Suprapubic skin (tissue), 4 donors: Measurements from ENCODE around the gene LRMDA. TPM values are rescaled to one million over a fixed set of nuclear protein-coding genes. Genes with fewer than 3 reads are reported as not detected.

ENCODE experiments used
- DNase-seq, 2 donors: peaks; one replicate each; pipeline ENCODE4 v3.0.0-alpha.2; 2019; ENCODE audit warnings: low spot score in 2 of 2
- H3K27ac ChIP-seq: fragments of 200-600 bp; sonication (generic); one replicate; pipeline ENCODE4 v1.5.1; 2019
- H3K27me3 ChIP-seq: fragments of 200-600 bp; sonication (generic); one replicate; pipeline ENCODE4 v1.5.1; 2019
- H3K36me3 ChIP-seq: fragments of 200-600 bp; sonication (generic); one replicate; pipeline ENCODE4 v1.5.1; 2019
- H3K4me1 ChIP-seq: fragments of 200-600 bp; sonication (generic); one replicate; pipeline ENCODE4 v1.5.1; 2019
- H3K4me3 ChIP-seq: fragments of 200-600 bp; sonication (generic); one replicate; pipeline ENCODE4 v1.5.1; 2019; ENCODE audit warnings: mild to moderate bottlenecking
- H3K9me3 ChIP-seq: fragments of 200-600 bp; sonication (generic); one replicate; pipeline ENCODE4 v1.5.1; 2019
- EP300 ChIP-seq: sonication (generic); formaldehyde crosslinking; IDR thresholded peaks from one replicate; pipeline ENCODE4 v1.6.1; 2017; ENCODE audit warnings: antibody characterized with exemption
- POLR2A ChIP-seq, 2 donors: fragments of 450-650 bp; IDR thresholded peaks; one replicate each; pipeline ENCODE4 v1.6.1; 2017; ENCODE audit warnings: antibody characterized with exemption in 2 of 2, mild to moderate bottlenecking in 2 of 2, moderate library complexity in 2 of 2
- POLR2AphosphoS5 ChIP-seq, 3 donors: sonication (generic); formaldehyde crosslinking; IDR thresholded peaks; one replicate each; pipeline ENCODE4 v1.6.1; 2017; ENCODE audit warnings: antibody characterized with exemption in 3 of 3
- WGBS: methylation state at CpG from one replicate; pipeline ENCODE4 v1.1.5; 2018; 5-methylcytosine and 5-hydroxymethylcytosine counted together
- total RNA-seq, 4 donors: library from RNA; depleted of rRNA; stranded (reverse); fragments of >200 nt; gene quantifications; one replicate each; pipeline ENCODE4 v1.1.0, GENCODE V29; 2016
- TF ChIP-seq, protein P1 (sequence below), 2 donors: fragments of 200-600 bp in 1 of 2; fragments of 450-650 bp in 1 of 2; sonication (generic) in 1 of 2; IDR thresholded peaks; one replicate each; pipeline ENCODE4 v1.5.1; 2016 to 2019; ENCODE audit warnings: antibody characterized with exemption in 2 of 2, mild to moderate bottlenecking in 1 of 2, moderate library complexity in 1 of 2

LRMDA gene
- total RNA-seq, 4 donors from 2014 or later, result 0.10 to 2.9 (median 1.9) TPM; not detected in 1

DNA sequence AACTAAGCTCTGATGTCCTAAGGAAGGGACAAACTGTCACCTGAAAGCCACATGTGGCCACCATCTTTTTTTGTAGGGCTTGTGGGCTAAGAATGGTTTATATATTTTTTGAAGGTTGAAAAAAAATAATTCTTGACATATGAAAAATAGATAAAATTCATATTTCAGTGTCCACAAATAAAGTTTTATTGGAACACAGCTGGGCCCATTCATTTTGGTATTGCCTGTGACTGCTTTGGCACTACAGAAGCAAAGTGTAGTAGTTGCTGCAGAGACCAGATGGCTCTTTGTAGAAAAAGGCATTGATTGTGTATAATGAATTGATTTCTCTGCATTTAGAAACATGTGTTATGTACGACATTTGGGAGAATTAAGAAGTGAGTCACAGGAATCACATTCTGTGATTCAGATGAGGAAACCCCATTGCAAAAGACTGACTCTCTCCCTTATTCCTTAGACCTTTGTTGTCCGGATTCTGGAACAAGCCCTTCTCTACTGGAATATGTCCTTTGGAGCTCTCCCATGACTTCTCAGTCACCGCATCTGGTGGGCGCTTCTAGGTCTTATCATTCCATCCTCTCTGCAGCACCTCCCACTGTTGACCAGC is 438.7 kb downstream of the LRMDA start:
- TF ChIP-seq, protein P1, sequence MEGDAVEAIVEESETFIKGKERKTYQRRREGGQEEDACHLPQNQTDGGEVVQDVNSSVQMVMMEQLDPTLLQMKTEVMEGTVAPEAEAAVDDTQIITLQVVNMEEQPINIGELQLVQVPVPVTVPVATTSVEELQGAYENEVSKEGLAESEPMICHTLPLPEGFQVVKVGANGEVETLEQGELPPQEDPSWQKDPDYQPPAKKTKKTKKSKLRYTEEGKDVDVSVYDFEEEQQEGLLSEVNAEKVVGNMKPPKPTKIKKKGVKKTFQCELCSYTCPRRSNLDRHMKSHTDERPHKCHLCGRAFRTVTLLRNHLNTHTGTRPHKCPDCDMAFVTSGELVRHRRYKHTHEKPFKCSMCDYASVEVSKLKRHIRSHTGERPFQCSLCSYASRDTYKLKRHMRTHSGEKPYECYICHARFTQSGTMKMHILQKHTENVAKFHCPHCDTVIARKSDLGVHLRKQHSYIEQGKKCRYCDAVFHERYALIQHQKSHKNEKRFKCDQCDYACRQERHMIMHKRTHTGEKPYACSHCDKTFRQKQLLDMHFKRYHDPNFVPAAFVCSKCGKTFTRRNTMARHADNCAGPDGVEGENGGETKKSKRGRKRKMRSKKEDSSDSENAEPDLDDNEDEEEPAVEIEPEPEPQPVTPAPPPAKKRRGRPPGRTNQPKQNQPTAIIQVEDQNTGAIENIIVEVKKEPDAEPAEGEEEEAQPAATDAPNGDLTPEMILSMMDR (IDR thresholded peaks at IDR 0.05), result no peak
- TF ChIP-seq POLR2A (IDR thresholded peaks at IDR 0.05) (no peak), EP300 (no peak), POLR2AphosphoS5 (IDR thresholded peaks at IDR 0.05) (no peak)
- no peak overlapping the region for H3K4me3 ChIP-seq

DNA sequence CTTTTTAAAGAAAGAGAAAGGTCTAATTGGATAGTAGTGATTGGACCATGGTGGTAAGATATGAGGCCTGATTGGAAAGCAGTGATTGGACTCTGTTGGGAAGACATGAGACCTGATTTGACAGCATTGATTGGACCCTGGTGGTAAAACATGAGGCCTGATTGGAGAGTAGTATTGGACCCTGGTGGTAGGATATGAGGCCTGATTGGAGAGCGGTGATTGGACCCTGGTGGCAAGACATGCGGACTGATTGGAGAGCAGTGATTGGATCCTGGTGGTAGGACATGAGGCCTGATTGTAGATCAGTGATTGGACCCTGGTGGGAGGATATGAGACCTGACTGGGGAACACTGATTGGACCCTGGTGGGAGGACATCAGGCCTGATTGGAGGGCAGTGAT is 444.3 kb downstream of the LRMDA start:
- no peak for TF ChIP-seq POLR2AphosphoS5 (IDR thresholded peaks at IDR 0.05)
- TF ChIP-seq, protein P1 (IDR thresholded peaks at IDR 0.05), result no peak
- no peaks in the 10 kb centered on the region for H3K27me3 ChIP-seq
- H3K4me1 ChIP-seq, result no peaks in the 10 kb centered on the region
- DNase-seq, result no peak
- H3K27ac ChIP-seq, result no peak overlapping the region
- WGBS, result 93% methylated on average over 2 of the region's 2 CpGs
- no peaks in the 10 kb centered on the region for H3K36me3 ChIP-seq
- H3K4me3 ChIP-seq, result no peak overlapping the region
- no peaks in the 10 kb centered on the region for H3K9me3 ChIP-seq

More for the DNA sequence above, 438.7 kb downstream of the LRMDA start:
- no peaks in the 10 kb centered on the region for H3K4me1 ChIP-seq
- H3K27me3 ChIP-seq, result no peaks in the 10 kb centered on the region
- H3K9me3 ChIP-seq, result no peaks in the 10 kb centered on the region
- no peak for DNase-seq
- no peaks in the 10 kb centered on the region for H3K36me3 ChIP-seq
- H3K27ac ChIP-seq, result no peak overlapping the region
- 93% methylated on average over 4 of the region's 4 CpGs for WGBS

DNA sequence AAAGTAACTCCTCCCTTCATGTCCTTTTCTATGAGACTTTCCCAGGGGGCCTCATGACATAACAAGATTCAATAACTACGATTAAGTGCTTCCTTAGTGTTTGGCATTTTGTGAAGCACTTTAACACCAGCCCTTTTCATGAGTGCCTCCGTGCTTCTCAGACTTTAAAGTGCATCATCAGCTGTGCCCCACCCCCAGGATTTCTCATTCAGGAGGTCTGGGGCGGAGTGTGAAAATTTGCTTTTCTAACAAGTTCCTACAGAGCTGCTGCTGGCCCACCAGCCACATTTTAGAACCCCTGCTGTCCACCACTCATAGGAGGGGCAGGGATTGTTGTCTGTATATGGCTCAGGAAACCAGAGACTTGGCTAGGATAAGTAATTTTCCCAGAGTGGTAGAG is 445.3 kb downstream of the LRMDA start:
- 71% methylated on average over 3 of the region's 3 CpGs for WGBS
- no peak overlapping the region for H3K27ac ChIP-seq
- no peaks in the 10 kb centered on the region for H3K9me3 ChIP-seq
- H3K4me1 ChIP-seq, result no peaks in the 10 kb centered on the region
- no peak overlapping the region for H3K4me3 ChIP-seq
- no peaks in the 10 kb centered on the region for H3K27me3 ChIP-seq
- no peak for TF ChIP-seq POLR2A (IDR thresholded peaks at IDR 0.05)
- TF ChIP-seq EP300, result no peak
- TF ChIP-seq, protein P1 (IDR thresholded peaks at IDR 0.05), result no peak
- no peak for TF ChIP-seq POLR2AphosphoS5 (IDR thresholded peaks at IDR 0.05)
- no peak for DNase-seq
- no peaks in the 10 kb centered on the region for H3K36me3 ChIP-seq

DNA sequence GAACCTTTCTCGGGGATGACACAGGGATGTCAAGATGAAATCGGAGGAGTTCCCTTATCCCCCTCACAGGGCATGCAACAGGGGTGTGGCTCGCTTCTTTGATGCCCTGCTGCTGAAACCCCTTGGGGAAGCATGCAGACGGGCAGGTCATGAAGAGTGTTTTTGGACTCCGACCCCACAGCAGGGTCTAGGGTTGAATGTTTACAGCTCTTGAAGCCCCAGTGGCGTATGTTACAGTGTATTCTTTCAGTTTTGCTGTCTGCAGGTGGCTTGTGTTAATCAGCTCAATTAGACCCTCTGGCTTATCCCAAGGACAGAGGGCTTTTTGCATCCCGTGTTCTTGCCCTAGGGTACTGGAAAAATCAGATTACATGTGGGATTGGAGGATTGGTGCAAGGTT is 446.5 kb downstream of the LRMDA start:
- 85% methylated on average over 7 of the region's 7 CpGs for WGBS
- Histone ChIP-seq H3K4me1 (no peaks in the 10 kb centered on the region), H3K36me3 (no peaks in the 10 kb centered on the region), H3K27ac (no peak overlapping the region), H3K4me3 (no peak overlapping the region), H3K9me3 (no peaks in the 10 kb centered on the region), H3K27me3 (no peaks in the 10 kb centered on the region)
- TF ChIP-seq, protein P1 (IDR thresholded peaks at IDR 0.05), result no peak
- TF ChIP-seq POLR2A (IDR thresholded peaks at IDR 0.05) (no peak), EP300 (no peak), POLR2AphosphoS5 (IDR thresholded peaks at IDR 0.05) (no peak)
- DNase-seq, result no peak

DNA sequence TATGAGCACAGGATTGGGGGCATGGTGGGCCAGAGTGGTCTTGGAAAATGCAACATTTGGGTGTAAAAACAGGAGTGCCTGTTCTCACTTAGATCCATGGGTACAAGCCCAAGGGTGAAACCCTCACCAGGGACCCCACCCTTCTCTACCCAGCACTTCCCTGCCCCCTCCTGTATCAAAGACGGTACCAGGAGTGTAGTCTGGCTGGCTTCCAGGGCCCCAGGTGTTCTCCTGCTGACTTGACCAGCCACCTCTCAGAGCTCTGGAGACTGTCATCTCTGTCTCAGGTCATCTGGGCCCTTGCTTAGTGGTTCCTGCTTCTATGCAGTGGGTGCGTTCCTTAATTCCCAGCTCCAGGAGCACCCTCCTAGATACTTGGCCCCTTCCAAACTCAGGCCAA is 447.2 kb downstream of the LRMDA start:
- H3K9me3 ChIP-seq, result no peaks in the 10 kb centered on the region
- no peaks in the 10 kb centered on the region for H3K36me3 ChIP-seq
- no peak overlapping the region for H3K4me3 ChIP-seq
- TF ChIP-seq, protein P1 (IDR thresholded peaks at IDR 0.05), result no peak
- TF ChIP-seq POLR2A (IDR thresholded peaks at IDR 0.05) (no peak), EP300 (no peak), POLR2AphosphoS5 (IDR thresholded peaks at IDR 0.05) (no peak)
- DNase-seq, result no peak
- 100% methylated on average over 2 of the region's 2 CpGs for WGBS
- H3K4me1 ChIP-seq, result no peaks in the 10 kb centered on the region
- no peak overlapping the region for H3K27ac ChIP-seq
- H3K27me3 ChIP-seq, result no peaks in the 10 kb centered on the region
